K562 (cell line): ENCODE measurements around the gene PTPN14. TPM values are rescaled to one million over a fixed set of nuclear protein-coding genes. Genes with fewer than 3 reads are reported as not detected.

Source experiments
- ATAC-seq: fragments of 200-7000 bp; cut with Tn5 transposase; 3 replicates; pipeline ENCODE4 v1.9.1; 2020; ENCODE audit warnings: moderate library complexity
- BruUV-seq: library from RNA; stranded (reverse); fragments of 400-500 nt; replicated peaks from 2 replicates; lab custom pipeline; 2021; lab: Mats Ljungman, UMichigan
- CTCF ChIA-PET: fragments of 300-600 bp; formaldehyde crosslinking; extraction: SDS; loops from one replicate; lab custom pipeline; 2021; ENCODE audit warnings: low intra/inter-chr PET ratio; lab: Yijun Ruan, JAX
- POLR2A ChIA-PET: fragments of 300-600, 350-650 bp; sonication (Branson Sonifier 250); formaldehyde crosslinking; extraction: SDS; loops from one replicate; lab custom pipeline; 2021; ENCODE audit warnings: antibody characterized with exemption, inconsistent platforms; lab: Yijun Ruan, JAX
- DNase-seq, 4 experiments: peaks; one replicate each; pipeline versions ENCODE4 v3.0.0 to v3.0.0-alpha.2; 2011 to 2018; ENCODE audit warnings: low spot score in 3 of 4, mixed read lengths in 3 of 4; ENCODE audit errors: extremely low read depth in 1 of 4
- FAIRE-seq: peaks from 2 replicates; lab custom pipeline; 2011; peaks lifted over from hg19 to GRCh38; lab: Jason Lieb, UNC
- H2AFZ ChIP-seq: 2 replicates; pipeline ENCODE4 v1.6.0; 2011; ENCODE audit warnings: low read depth, low read length, control low read depth, inconsistent platforms
- H3K27ac ChIP-seq: fragments of 200-600 bp; 3 replicates; pipeline ENCODE4 v1.8.0; 2011; ENCODE audit warnings: low read depth, mild to moderate bottlenecking, control low read depth, inconsistent platforms, low read length, moderate library complexity, mixed read lengths; ENCODE audit errors: extremely low read depth
- H3K27me3 ChIP-seq, 2 experiments: fragments of 300-600 bp in 1 of 2; 2 replicates in 1 of 2; 3 replicates in 1 of 2; pipeline versions ENCODE4 v1.6.0 to v1.8.0; 2011; ENCODE audit warnings: inconsistent platforms in 2 of 2, low read length in 2 of 2, mild to moderate bottlenecking in 1 of 2, mixed read lengths in 1 of 2, moderate library complexity in 1 of 2; ENCODE audit not compliant: control insufficient read depth in 2 of 2, insufficient read depth in 2 of 2
- H3K36me3 ChIP-seq: fragments of 300-600 bp; 3 replicates; pipeline ENCODE4 v1.8.0; 2011; ENCODE audit warnings: mild to moderate bottlenecking, low read length, inconsistent platforms; ENCODE audit not compliant: control insufficient read depth, insufficient read depth
- H3K4me1 ChIP-seq, 2 experiments: fragments of 200-600 bp in 1 of 2; replicated peaks in 1 of 2; 2 replicates in 1 of 2; 3 replicates in 1 of 2; pipeline versions ENCODE4 v1.5.1 to v1.8.0; 2011; ENCODE audit warnings: inconsistent platforms in 2 of 2, low read length in 2 of 2, mild to moderate bottlenecking in 1 of 2, mixed read lengths in 1 of 2, moderate library complexity in 1 of 2; ENCODE audit not compliant: control insufficient read depth in 2 of 2, insufficient read depth in 2 of 2
- H3K4me2 ChIP-seq: 2 replicates; pipeline ENCODE4 v1.6.1; 2011; ENCODE audit warnings: low read length, control low read depth, inconsistent platforms, mixed read lengths; ENCODE audit not compliant: insufficient read depth
- H3K4me3 ChIP-seq: fragments of 200-600 bp; sonication (generic), shearing (Covaris generic); 2 replicates; pipeline ENCODE4 v1.5.1; 2016; ENCODE audit warnings: control low read depth, inconsistent platforms
- H3K79me2 ChIP-seq: fragments of 200-600 bp; 3 replicates; pipeline ENCODE4 v1.8.0; 2011; ENCODE audit warnings: low read length, inconsistent platforms; ENCODE audit not compliant: control insufficient read depth, insufficient read depth
- H3K9ac ChIP-seq, 2 experiments: 2 replicates each; pipeline versions ENCODE4 v1.6.0 to v1.6.1; 2011; ENCODE audit warnings: low read depth in 2 of 2, low read length in 2 of 2, control low read depth in 1 of 2, inconsistent platforms in 1 of 2, mild to moderate bottlenecking in 1 of 2, mixed read lengths in 1 of 2; ENCODE audit not compliant: insufficient read depth in 1 of 2
- H3K9me1 ChIP-seq: one replicate; pipeline ENCODE4 v1.6.0; 2011; ENCODE audit warnings: inconsistent platforms, mild to moderate bottlenecking, low read length, moderate library complexity; ENCODE audit not compliant: control insufficient read depth, insufficient read depth
- H3K9me3 ChIP-seq: replicated peaks from 2 replicates; pipeline ENCODE4 v1.5.1; 2011; ENCODE audit warnings: low read depth, low read length, inconsistent platforms; ENCODE audit not compliant: control insufficient read depth, insufficient read depth
- H4K20me1 ChIP-seq: replicated peaks from 2 replicates; pipeline ENCODE4 v1.6.1; 2011; ENCODE audit warnings: low read length, inconsistent platforms, mixed read lengths; ENCODE audit not compliant: control insufficient read depth, insufficient read depth
- ATF1 ChIP-seq, 2 experiments: fragments of 450-650 bp in 1 of 2; IDR thresholded peaks; 2 replicates each; pipeline ENCODE4 v1.6.1; 2016; ENCODE audit warnings: missing compliant biosample characterization in 1 of 2, missing genetic modification characterization in 1 of 2
- DPF2 ChIP-seq: fragments of 450-650 bp; IDR thresholded peaks from 2 replicates; pipeline ENCODE4 v1.6.1; 2016
- HOMEZ ChIP-seq: fragments of 250-450 bp; sonication (Bioruptor Pico); IDR thresholded peaks from 2 replicates; pipeline ENCODE4 v1.4.0; 2020; ENCODE audit warnings: mild to moderate bottlenecking, moderate library complexity
- JUND ChIP-seq, 2 experiments: IDR thresholded peaks; 2 replicates in 1 of 2; 3 replicates in 1 of 2; pipeline ENCODE4 v1.6.1; 2011; ENCODE audit warnings: borderline replicate concordance in 2 of 2, low read depth in 2 of 2, low read length in 2 of 2, improper control_type of control experiment in 1 of 2, missing biosample characterization in 1 of 2, missing genetic modification characterization in 1 of 2, missing genetic modification reagents in 1 of 2
- KDM4B ChIP-seq, 2 experiments: fragments of 450-650 bp in 1 of 2; sonication (generic) in 1 of 2; IDR thresholded peaks; 2 replicates each; pipeline ENCODE4 v1.6.1; 2016 to 2017; ENCODE audit warnings: borderline replicate concordance in 2 of 2, antibody characterized with exemption in 1 of 2, low read depth in 1 of 2, mild to moderate bottlenecking in 1 of 2
- LCOR ChIP-seq: sonication (generic); formaldehyde crosslinking; IDR thresholded peaks from 2 replicates; pipeline ENCODE4 v1.8.0; 2022; ENCODE audit warnings: mild to moderate bottlenecking, missing genetic modification reagents
- RHOXF2B ChIP-seq: fragments of 250-450 bp; sonication (Bioruptor Pico); conservative IDR thresholded peaks from 2 replicates; pipeline ENCODE4 v1.5.1; 2021
- YY1 ChIP-seq, 3 experiments: IDR thresholded peaks; 2 replicates each; pipeline ENCODE4 v1.6.1; 2011; ENCODE audit warnings: low read length in 2 of 3, mild to moderate bottlenecking in 2 of 3, moderate library complexity in 2 of 3, borderline replicate concordance in 1 of 3, control low read depth in 1 of 3, low read depth in 1 of 3; ENCODE audit not compliant: insufficient read depth in 3 of 3, insufficient replicate concordance in 2 of 3, control insufficient read depth in 1 of 3, insufficient read length in 1 of 3; ENCODE audit errors: extremely low read depth in 1 of 3
- ZNF197 ChIP-seq: fragments of 200-800 bp; sonication (Bioruptor generic); IDR thresholded peaks from 2 replicates; pipeline ENCODE4 v1.6.1; 2016; ENCODE audit warnings: low read depth, missing genetic modification characterization, missing compliant biosample characterization
- ZNF551 ChIP-seq: fragments of 250-450 bp; sonication (Bioruptor Pico); IDR thresholded peaks from 2 replicates; pipeline ENCODE4 v1.5.0; 2021; ENCODE audit warnings: mild to moderate bottlenecking, moderate library complexity
- ZNF764 ChIP-seq: fragments of 250-450 bp; sonication (Bioruptor Pico); IDR thresholded peaks from 2 replicates; pipeline ENCODE4 v1.4.0; 2020; ENCODE audit warnings: low read depth, mild to moderate bottlenecking, moderate library complexity
- WGBS: fragments of 100-300 bp; shearing (Covaris generic); methylation state at CpG from one replicate; pipeline ENCODE4 v1.1.6; 2016; ENCODE audit warnings: low coverage, mixed read lengths; ENCODE audit not compliant: insufficient coverage; ENCODE audit errors: missing lambda C conversion rate; 5-methylcytosine and 5-hydroxymethylcytosine counted together
- in situ Hi-C: fragments of 300-500 bp; cut with MboI; formaldehyde crosslinking; loops from 4 replicates; pipeline ENCODE4 v1.15.0; 2018; ENCODE audit warnings: inconsistent platforms, mixed read lengths
- intact Hi-C: fragments of 100-400 bp; cut with micrococcal nuclease; formaldehyde crosslinking; loops from 2 replicates; pipeline ENCODE4 v1.14.2; 2022
- polyA plus RNA-seq, 8 experiments: library from polyadenylated mRNA; depleted of rRNA in 4 of 8; stranded (reverse) in 5 of 8; unstranded in 3 of 8; fragments of >200 nt; fragmentation: Nextera tagmentation in 2 of 8; fragmentation: Illumina TruSeq in 1 of 8; extraction: Ambion mirVana in 2 of 8; extraction: Trizol in 1 of 8; gene quantifications; 2 replicates each; pipeline versions ENCODE4 v1.2.1 to v1.2.3, GENCODE V29; 2011 to 2014; ENCODE audit warnings: inconsistent platforms in 1 of 8, missing spikeins in 1 of 8
- total RNA-seq, 7 experiments: library from RNA; depleted of rRNA in 6 of 7; stranded (reverse); fragments of >200 nt in 6 of 7; fragmentation: Illumina TruSeq in 2 of 7; extraction: Trizol in 2 of 7; gene quantifications; 2 replicates each; pipeline versions ENCODE4 v1.2.1 to v1.2.3, GENCODE V29; 2011 to 2021; ENCODE audit warnings: low replicate concordance in 1 of 7
- TF ChIP-seq, protein P1 (sequence below): fragments of 250-450 bp; sonication (Bioruptor Pico); IDR thresholded peaks from 2 replicates; pipeline ENCODE4 v1.8.0; 2022; ENCODE audit warnings: moderate library complexity, mild to moderate bottlenecking, inconsistent platforms
- TF ChIP-seq, protein P2 (sequence below): fragments of 450-650 bp; IDR thresholded peaks from 2 replicates; pipeline ENCODE4 v1.6.1; 2018; ENCODE audit warnings: mild to moderate bottlenecking, low read depth; ENCODE audit not compliant: partially characterized antibody

PTPN14 gene
- total and polyA plus RNA-seq, 9 of the 15 experiments (the other 6 are each of a cell fraction or from before 2014, with no cell fraction given): 0.01 to 0.29 (median 0.04) TPM; not detected in 6

- H3K27me3 ChIP-seq: no peaks in the 10 kb centered on the region
- intact Hi-C loops (no loop called here), in situ Hi-C loops (no loop called here)
- FAIRE-seq (peak; percentile 40), DNase-seq (no peak), ATAC-seq (no peak)
- H3K27ac ChIP-seq: no peak overlapping the region
- H3K36me3 ChIP-seq: peaks cover 35% of the 10 kb centered on the region; the same call in 2 of the 3 replicates
- no peak overlapping the region for H3K4me2 ChIP-seq
- ChIA-PET CTCF (no interaction called here), POLR2A (interaction anchor here (0.6 to 1.3 kb wide), 3 partner anchors 13 to 145 kb away, joined by 3 read pairs; no protein-coding TSS in a partner anchor)
- 65% methylated on average over 10 of the region's 10 CpGs for WGBS
- H4K20me1 ChIP-seq: no peaks in the 10 kb centered on the region
- BruUV-seq: no TSS peak
- no peak overlapping the region for H3K9ac ChIP-seq
- no peaks in the 10 kb centered on the region for H3K9me3 ChIP-seq
- H3K4me3 ChIP-seq: no peak overlapping the region
- H3K4me1 ChIP-seq: no peaks in the 10 kb centered on the region
- no peaks in the 10 kb centered on the region for H3K9me1 ChIP-seq
- no peaks in the 10 kb centered on the region for H3K79me2 ChIP-seq
- H2AFZ ChIP-seq: no peak overlapping the region
- no peak for TF ChIP-seq LCOR (CRISPR knock-in tag)
- TF ChIP-seq ATF1 (CRISPR knock-in tag; IDR thresholded peaks at IDR 0.05): no peak
- no peak for TF ChIP-seq ATF1 (tag; IDR thresholded peaks at IDR 0.05)
- TF ChIP-seq ZNF764 (CRISPR knock-in tag): no peak
- TF ChIP-seq ZNF551 (CRISPR knock-in tag): no peak
- no peak for TF ChIP-seq ZNF197 (CRISPR knock-in tag)
- no peak for TF ChIP-seq JUND (IDR thresholded peaks at IDR 0.05; ENCODE audit: borderline replicate concordance, low read depth, low read length)
- no peak for TF ChIP-seq JUND (tag; IDR thresholded peaks at IDR 0.05; ENCODE audit: borderline replicate concordance, low read depth, low read length)
- no peak for TF ChIP-seq DPF2
- TF ChIP-seq, protein P1, sequence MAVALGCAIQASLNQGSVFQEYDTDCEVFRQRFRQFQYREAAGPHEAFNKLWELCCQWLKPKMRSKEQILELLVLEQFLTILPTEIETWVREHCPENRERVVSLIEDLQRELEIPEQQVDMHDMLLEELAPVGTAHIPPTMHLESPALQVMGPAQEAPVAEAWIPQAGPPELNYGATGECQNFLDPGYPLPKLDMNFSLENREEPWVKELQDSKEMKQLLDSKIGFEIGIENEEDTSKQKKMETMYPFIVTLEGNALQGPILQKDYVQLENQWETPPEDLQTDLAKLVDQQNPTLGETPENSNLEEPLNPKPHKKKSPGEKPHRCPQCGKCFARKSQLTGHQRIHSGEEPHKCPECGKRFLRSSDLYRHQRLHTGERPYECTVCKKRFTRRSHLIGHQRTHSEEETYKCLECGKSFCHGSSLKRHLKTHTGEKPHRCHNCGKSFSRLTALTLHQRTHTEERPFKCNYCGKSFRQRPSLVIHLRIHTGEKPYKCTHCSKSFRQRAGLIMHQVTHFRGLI (CRISPR knock-in tag): no peak
- no peak for TF ChIP-seq KDM4B (IDR thresholded peaks at IDR 0.05; ENCODE audit: borderline replicate concordance in 2 of 2, low read depth in 1 of 2)
- TF ChIP-seq, protein P2, sequence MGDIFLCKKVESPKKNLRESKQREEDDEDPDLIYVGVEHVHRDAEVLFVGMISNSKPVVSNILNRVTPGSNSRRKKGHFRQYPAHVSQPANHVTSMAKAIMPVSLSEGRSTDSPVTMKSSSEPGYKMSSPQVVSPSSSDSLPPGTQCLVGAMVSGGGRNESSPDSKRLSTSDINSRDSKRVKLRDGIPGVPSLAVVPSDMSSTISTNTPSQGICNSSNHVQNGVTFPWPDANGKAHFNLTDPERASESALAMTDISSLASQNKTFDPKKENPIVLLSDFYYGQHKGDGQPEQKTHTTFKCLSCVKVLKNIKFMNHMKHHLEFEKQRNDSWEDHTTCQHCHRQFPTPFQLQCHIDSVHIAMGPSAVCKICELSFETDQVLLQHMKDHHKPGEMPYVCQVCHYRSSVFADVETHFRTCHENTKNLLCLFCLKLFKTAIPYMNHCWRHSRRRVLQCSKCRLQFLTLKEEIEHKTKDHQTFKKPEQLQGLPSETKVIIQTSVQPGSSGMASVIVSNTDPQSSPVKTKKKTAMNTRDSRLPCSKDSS: no peak
- no peak for TF ChIP-seq RHOXF2B (CRISPR knock-in tag)
- no peak for TF ChIP-seq HOMEZ
- no peak for TF ChIP-seq YY1 (IDR thresholded peaks at IDR 0.05; ENCODE audit: borderline replicate concordance in 1 of 3, control insufficient read depth in 1 of 3, extremely low read depth in 1 of 3, insufficient read depth in 3 of 3, insufficient read length in 1 of 3, insufficient replicate concordance in 2 of 3, low read depth in 1 of 3, low read length in 2 of 3)
Observed at GRCh38 chr1:214318956-214319736, 232.3 kb downstream of the PTPN14 start.
